Daoy (cell line): ENCODE data around the gene OR8G5. TPM values are rescaled to one million over a fixed set of nuclear protein-coding genes. Genes with fewer than 3 reads are reported as not detected.
A peak's percentile ranks its signal among the peaks of the same experiment; 100 is the strongest.
"Not testable (repeated sequence)": the region's sequence is repeated elsewhere in the genome, so short reads cannot be mapped to it uniquely, and the experiment has no call there.

Experiments used
- DNase-seq: peaks from one replicate; pipeline ENCODE4 v3.0.0-alpha.2; 2015; ENCODE audit warnings: low read depth
- total RNA-seq: library from RNA; depleted of rRNA; stranded (reverse); fragments of >200 nt; shearing (Covaris generic); gene quantifications from 2 replicates; pipeline ENCODE4 v1.2.3, GENCODE V29; 2014; rRNA removed

The OR8G5 gene, protein sequence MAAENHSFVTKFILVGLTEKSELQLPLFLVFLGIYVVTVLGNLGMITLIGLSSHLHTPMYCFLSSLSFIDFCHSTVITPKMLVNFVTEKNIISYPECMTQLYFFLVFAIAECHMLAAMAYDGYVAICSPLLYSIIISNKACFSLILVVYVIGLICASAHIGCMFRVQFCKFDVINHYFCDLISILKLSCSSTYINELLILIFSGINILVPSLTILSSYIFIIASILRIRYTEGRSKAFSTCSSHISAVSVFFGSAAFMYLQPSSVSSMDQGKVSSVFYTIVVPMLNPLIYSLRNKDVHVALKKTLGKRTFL
- total RNA-seq, result not detected in 2 replicates

DNA sequence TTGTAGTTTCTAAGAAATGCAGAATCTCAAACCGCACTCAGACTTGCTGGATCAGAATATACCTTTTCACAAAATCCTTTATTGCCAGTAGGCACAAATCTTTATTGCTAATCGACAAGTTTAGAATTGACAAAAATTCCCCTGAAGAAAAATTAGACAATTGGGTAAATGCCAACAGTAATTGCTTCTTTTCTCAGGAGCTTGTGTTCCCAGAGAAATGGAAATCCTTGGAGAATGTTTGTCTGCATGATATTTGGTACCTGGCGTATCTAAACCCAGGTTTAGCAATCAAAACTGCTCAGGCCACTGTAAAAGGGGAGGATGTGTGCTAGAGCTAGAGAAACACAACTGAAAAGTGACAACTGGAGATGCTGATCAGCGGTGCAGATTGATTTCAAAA is at the start of gene OR8G5:
Gene OR8G5, plus strand, starts transcription at position 301 of the 400 bp plus-strand sequence. CDS start 8,556 bp downstream, outside the sequence.
- DNase-seq, result no peak

DNA sequence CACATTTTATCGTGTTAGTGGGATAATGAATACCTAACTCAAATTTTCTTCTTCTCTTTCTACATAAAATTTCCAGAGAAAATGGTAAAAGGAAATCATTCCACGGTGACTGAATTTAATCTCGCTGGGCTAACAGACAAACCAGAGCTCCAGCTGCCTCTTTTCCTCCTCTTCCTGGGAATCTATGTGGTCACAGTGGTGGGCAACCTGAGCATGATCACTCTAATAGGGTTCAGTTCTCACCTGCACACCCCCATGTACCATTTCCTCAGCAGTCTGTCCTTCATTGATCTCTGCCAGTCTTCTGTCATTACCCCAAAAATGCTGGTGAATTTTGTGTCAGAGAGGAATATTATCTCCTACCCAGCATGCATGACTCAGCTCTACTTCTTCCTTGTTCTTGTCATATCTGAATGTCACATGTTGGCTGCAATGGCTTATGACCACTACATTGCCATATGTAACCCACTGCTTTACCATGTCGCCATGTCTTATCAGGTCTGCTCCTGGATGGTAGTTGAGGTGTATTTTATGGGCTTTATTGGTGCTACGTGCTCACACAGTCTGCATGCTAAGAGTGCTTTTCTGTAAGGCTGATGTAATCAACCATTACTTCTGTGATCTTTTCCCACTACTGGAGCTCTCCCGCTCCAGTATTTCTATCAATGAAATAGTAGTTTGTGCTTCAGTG is 48.9 kb upstream of the OR8G5 start:
- no peak for DNase-seq

DNA sequence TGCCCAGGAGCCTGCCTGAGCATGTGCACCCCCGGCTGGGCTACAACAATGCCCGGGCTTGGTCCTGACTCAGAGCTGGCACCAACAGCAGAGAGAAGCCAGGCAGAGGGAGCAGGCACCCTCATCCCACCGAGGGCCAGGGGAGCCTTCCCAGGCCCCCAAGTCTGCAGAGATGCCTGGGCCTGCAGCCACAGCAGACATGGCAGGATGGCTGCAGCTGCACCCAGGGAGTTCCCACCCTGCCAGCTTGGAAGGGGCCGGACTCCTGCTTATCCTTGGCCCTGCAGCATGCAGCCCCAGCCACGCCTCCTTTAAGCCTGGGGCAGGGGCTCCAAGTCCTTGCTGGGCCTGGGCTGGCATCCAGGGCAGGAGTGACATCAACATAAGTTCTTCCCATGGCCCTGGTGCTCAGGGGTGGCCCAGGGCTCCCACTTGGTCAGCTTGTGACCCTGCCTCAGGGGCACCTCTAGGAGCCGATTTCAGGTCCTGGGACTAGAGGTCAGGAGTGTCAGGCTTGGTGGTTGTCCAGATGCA is 46.3 kb upstream of the OR8G5 start:
- no peak for DNase-seq

DNA sequence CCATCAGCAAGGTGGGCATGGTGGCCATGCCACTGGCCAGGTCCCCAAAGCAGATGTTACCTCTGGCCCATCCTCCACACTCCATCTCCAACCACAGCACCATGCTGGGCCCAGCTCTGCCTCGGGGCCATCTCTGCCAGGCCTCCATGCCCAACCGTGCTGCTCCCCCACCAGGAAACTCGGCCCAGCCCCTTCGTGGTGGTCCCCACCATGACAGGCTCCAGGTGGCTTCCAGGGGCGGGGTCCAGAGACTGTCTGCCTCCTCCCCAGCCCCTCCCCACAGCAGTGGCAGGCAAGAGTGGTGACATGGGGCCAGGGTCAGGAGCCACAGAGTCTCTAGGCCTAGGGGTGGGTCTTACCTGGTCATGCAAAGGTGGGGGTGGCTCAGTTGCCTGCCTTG is 45.8 kb upstream of the OR8G5 start:
- no peak for DNase-seq

DNA sequence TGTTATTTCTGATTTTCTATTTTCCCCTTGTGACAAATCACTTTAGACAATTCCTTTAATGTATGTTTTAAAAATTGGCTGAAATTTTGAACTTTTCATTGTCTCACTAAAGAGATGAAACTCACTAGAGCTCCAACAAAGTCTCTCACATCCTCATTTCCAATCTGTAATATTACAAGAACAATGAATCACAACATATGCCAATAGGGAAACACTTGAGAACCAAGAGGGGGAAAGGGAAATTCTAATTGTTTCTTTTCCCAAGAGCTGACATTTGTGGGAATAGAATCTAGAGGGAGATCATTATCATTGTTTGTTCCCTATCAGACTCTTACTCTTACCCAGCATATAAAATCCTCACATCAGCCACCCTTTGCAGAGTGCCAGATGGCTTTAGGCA is 44.9 kb upstream of the OR8G5 start:
- no peak for DNase-seq

DNA sequence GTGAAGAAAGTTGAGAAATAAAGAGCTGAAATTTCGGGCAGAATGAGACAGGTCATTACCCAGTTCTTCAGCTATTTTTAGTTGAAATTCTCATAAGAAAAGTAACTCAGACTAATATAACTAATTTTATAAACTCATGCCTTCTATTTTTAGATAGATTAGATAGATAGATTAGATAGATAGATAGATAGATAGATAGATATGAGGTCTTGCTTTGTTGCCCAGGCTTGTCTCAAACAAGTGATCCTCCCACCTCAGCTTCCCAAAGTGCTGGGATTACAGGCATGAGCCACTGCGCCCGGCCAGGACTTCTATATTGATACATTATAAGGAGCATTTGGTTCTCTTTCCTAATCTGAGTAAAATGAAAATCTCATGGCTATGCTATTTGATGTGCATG is 42.1 kb upstream of the OR8G5 start:
- DNase-seq, result no peak

DNA sequence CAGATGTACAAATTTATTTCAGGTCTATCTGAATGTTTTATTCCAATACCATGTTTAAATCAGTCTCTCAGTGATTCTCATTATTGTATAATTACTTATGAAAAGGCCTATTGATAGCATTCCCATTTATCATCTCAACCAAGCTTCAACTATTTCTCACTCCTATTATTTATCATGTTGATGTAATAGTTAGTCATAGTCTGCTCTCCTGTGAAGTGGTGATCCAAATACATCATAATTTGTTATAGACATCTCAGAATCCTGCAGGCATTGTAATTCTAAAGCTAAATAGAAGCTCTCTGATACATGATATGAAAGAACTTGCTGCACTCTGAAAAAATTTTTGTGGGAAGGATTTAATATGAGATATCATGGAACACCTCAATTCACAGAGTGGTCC is 37.0 kb upstream of the OR8G5 start:
- DNase-seq, result no peak

DNA sequence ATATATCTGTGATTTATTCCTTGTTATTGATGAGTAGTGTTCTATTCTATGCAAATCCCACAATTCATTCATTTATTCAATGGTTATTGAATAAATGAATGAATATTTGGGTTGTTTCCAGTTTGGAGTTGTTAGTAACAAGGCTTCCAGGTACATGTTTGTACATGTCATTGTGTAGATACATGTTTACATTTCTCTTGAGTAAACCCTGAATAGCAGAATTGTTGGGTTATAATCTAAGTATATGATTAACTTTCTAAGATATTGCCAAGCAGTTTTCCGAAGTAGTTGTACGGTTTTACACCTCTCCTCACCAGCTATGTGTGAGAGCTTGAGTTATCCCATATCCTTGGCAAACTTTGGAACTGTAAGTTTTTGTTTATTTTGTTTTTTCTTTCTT is 33.8 kb upstream of the OR8G5 start:
- DNase-seq, result no peak

DNA sequence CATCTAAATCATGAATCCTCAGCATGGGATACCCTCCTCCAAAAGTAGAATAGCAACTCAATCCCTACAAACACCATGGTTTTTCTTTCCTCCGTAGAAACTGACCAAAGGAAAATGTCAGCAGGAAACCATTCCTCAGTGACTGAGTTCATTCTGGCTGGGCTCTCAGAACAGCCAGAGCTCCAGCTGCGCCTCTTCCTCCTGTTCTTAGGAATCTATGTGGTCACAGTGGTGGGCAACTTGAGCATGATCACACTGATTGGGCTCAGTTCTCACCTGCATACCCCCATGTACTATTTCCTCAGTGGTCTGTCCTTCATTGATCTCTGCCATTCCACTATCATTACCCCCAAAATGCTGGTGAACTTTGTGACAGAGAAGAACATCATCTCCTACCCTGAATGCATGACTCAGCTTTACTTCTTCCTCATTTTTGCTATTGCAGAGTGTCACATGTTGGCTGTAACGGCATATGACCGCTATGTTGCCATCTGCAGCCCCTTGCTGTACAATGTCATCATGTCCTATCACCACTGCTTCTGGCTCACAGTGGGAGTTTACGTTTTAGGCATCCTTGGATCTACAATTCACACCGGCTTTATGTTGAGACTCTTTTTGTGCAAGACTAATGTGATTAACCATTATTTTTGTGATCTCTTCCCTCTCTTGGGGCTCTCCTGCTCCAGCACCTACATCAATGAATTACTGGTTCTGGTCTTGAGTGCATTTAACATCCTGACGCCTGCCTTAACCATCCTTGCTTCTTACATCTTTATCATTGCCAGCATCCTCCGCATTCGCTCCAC is 31.4 kb upstream of the OR8G5 start:
- not testable (repeated sequence) for DNase-seq

DNA sequence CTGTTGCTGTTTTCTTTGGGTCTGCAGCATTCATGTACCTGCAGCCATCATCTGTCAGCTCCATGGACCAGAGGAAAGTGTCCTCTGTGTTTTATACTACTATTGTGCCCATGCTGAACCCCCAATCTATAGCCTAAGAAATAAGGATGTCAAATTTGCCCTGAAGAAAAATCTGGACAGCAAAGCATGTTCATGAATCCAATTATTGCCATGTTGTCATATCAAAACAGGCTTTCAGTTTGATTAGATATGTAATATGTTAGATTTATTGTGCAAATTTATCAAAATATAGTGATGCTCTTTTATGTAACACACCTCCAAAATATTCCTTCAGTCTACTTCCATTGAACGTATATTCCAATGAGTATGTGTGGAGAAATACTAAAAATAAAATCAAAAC is 30.7 kb upstream of the OR8G5 start:
- DNase-seq, result no peak

DNA sequence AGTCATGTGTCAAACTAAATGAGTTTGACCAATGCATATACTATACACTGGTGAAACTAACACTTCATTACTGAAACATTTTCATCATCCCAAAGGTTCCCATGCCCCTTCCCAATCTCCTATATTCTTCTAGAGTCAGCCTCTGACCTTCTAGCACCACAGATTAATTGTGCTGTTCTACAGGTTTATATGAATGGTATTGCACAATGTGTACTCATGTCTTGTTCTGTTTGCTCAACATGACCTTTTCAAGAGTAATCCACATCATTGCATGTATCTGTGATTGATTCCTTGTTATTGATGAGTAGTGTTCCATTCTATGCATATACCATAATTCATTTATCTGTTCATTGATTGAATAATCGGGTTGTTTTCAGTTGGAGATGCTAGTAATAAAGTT is 22.8 kb upstream of the OR8G5 start:
- DNase-seq, result no peak

DNA sequence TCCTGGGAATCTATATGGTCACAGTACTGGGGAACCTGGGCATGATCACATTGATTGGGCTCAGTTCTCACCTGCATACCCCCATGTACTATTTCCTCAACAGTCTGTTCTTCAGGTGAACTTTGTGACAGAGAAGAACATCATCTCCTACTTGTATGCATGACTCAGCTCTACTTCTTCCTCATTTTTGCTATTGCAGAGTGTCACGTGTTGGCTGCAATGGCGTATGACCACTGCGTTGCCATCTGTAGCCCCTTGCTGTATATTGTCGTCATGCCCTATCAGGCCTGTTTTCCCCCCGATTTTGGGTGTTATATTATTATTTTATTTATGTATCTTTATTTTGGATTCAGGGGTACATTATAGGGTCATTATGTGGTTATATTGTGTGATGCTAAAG is 17.7 kb upstream of the OR8G5 start:
- DNase-seq, result no peak

DNA sequence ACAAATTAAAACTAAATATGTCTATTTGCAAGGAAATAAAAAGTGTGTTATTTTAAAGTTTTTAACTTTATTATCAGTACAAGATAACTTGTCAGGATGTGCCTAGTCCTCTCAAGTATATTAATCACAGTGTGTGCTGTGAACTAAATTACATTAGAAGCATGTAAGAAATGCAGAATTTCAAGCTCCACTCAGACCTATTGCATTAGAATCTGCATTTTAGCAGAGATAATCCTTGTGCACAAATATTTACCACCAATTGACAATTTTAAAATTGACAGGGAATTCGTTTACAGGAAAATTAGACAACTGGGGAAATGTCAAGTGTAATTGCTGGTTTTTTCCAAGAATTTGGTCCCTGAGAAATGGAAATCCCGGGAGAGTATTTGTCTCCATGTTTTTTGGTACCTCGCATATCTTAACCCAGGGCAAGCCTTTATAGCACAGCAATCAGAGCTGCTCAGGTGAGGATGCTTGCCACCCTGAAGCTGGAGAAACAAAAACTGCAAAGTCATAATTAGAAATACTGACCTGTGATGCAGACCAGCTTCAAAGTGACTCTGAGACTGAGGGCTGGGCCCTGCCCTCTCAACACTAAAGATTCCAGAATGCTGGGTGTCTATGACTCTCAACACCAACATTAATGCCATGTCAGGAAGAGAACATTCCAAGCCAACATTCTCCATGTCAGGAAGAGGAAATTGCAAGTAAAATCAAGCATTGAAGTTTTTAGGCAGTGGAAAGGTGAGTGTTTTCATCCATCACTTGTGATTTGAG is 15.4 kb upstream of the OR8G5 start, which contains the start of gene OR8G1:
Gene OR8G1, plus strand, starts transcription at position 475 of the 777 bp plus-strand sequence. CDS start 8,581 bp downstream, outside the sequence.
- DNase-seq, result no peak

DNA sequence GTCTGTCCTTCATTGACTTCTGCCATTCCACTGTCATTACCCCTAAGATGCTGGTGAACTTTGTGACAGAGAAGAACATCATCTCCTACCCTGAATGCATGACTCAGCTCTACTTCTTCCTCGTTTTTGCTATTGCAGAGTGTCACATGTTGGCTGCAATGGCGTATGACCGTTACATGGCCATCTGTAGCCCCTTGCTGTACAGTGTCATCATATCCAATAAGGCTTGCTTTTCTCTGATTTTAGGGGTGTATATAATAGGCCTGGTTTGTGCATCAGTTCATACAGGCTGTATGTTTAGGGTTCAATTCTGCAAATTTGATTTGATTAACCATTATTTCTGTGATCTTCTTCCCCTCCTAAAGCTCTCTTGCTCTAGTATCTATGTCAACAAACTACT is 6.3 kb upstream of the OR8G5 start:
- not testable (repeated sequence) for DNase-seq

DNA sequence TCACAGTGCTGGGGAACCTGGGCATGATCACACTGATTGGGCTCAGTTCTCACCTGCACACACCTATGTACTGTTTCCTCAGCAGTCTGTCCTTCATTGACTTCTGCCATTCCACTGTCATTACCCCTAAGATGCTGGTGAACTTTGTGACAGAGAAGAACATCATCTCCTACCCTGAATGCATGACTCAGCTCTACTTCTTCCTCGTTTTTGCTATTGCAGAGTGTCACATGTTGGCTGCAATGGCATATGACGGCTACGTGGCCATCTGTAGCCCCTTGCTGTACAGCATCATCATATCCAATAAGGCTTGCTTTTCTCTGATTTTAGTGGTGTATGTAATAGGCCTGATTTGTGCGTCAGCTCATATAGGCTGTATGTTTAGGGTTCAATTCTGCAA is 8.9 kb downstream of the OR8G5 start:
- DNase-seq, result not testable (repeated sequence)

DNA sequence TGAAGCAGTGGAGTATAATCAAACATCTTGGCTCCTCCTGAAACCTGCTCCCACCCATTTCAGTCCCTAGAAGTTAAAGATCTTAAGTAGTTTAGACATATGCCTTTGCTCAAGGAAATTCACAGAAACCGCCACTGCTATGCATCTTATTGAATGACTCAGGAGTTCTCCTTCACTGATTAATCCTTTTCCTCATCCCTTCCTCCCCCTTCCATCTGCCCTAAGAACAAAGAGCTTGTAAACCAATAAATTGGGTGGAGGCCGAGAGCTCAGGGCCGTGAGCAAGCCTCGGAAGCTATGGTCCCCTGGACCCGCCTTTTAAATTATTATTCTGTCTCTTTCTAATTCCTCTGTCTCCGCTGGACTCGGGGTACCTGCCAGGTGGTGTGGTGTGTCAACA is 14.7 kb downstream of the OR8G5 start:
- DNase-seq, result not testable (repeated sequence)

DNA sequence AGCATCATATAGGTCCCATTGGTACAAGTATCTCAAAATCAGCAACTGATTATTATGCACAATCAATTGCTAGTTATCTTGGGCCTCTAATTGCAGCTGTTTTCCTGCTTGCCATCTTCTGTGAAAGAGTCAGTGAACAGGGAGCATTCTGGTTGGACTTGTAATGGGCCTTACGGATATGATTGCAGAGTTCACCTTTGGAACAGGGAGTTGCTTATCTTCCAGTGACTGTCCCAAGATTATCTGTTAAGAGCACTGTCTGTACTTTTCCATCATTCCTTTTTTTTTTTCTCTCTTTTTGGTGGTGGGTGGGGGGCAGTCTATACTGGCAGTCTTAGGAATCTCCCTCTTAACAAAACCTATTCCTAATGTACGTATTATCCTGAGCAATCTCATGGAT is 17.8 kb downstream of the OR8G5 start:
- DNase-seq, result no peak

DNA sequence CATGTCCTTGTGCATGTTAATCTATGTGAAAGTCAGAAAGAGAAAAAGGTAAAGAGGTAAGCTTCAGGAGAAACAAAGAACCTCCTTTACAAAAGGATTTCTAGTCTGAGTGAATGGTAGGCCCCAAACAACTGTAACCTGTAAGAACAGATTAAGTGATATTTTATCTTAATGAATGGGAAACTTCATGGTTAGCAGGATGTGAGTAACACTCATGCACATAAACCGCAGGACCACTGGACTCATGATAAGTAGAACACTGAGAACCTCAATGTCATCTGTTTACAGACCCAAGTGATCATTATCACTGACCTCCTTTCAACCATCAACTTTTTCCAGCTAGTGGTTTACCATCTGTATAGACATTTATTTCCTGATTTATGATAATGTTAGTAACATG is 19.9 kb downstream of the OR8G5 start:
- peak; percentile 63 for DNase-seq

DNA sequence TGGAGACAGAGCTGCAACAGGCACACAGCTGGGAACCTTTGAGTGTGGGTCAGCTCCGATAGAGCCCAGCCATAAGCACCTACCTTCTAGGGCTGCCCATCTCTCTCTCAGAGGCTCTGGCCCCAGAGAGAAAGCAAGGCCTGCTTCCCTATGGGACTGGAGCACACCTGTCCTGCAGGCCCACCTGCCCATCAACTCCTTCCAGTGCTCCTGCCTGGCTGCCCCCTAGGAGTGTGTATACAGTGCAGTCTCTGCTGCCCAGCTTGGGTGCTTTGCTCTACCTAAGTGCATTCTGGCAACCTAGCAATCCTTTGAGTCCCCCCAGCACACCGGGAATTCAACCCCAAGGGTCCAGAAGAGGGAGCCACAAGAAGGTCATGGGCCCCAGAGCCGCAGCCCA is 21.0 kb downstream of the OR8G5 start:
- DNase-seq, result no peak

DNA sequence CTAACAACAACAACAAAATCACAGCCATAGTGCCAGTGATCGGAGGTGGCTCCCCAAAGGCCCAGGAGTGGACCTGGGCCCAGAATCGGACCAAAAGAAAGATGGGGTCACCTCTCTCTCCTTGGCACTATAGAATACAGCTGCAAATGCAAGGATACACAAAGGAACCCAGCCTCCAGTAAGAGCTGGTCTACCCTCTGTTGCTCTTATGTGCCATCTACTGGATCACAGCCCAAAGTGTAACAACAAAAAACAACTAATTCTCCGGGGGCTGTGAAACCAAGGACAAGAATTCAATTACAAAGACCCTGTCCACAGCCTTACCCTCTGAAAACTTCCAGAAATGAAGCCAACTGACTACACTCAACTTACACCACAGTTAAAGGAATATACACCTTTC is 21.6 kb downstream of the OR8G5 start:
- DNase-seq, result no peak

DNA sequence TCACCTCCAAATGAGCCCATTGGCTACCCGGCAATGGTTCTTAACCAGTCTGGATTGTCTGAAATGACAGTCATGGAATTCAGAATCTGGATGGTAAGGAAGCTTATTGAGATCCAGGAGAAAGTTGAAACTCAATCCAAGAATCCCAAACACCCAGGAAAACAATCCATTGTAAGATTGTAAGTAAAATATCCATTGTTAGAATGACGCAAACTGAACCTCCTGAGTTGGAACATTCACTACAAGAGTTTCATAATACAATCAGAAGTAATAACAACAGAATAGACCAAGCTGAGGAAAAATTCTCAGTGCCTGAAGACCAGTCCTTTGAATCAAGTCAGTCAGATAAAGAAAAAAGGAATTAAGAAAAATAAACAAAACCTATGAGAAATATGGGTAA is 22.1 kb downstream of the OR8G5 start:
- no peak for DNase-seq
